GM23338 (cell line): ENCODE results near the gene ACRBP.

Experiments used
- CTCF ChIP-seq, 2 experiments: fragments of 200-600 bp in 1 of 2; sonication (generic) in 1 of 2; conservative IDR thresholded peaks; 2 replicates each; pipeline versions ENCODE4 v1.5.1 to v1.6.1; 2016 to 2017; ENCODE audit warnings: antibody characterized with exemption in 2 of 2, low read depth in 2 of 2, mild to moderate bottlenecking in 2 of 2, moderate library complexity in 1 of 2
- EZH2 ChIP-seq: fragments of 200-600 bp; sonication (generic); IDR thresholded peaks from one replicate; pipeline ENCODE4 v1.8.0; 2017; ENCODE audit warnings: antibody characterized with exemption, mild to moderate bottlenecking, low read depth; ENCODE audit not compliant: unreplicated experiment

GRCh38 chr12:6613015-6613775 lies 34.0 kb downstream of the ACRBP start:
- no peak for TF ChIP-seq CTCF (conservative IDR thresholded peaks at IDR 0.05; ENCODE audit: low read depth in 2 of 2)
- TF ChIP-seq EZH2 = no peak
